Measurements from ENCODE around the gene PAGE2.

DNA sequence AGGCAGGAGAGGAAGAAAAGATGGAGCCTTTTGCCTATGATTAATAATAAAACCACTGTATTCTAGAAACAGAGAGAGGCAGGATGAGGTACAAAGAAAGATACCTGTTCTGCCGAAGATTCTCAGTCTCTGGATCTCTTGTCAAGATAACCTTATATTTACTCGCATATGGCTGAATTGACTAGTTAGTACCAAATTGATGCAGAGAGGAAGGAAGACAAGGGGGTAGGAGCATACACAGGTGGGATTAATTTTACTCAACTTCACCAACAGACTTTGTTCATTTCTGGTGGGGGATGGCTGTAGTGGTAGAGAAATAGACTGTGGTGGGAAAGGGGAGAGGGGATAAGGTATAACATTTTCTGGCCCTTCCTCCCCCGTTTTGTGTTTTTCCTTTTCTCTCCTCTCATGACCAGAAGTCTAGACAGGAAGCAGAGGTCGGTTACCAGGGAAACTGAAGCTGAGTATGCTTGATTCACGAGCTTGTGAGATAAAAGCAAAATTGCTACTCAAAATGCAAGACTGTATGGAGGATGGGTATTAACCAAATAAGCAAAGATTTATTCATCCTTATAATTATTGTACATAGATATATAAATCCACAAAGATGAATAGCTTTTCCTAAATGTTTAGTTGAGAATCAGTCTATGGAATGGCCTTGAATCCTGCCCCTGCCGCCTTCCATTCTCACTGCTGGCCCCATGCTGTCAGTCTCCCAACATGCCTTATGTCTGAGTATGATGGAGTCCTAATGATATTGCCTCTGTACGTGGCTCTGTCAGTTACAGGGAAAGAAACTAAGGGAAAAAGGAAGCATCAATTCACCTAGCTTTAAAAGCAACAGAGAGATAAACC lies 31.8 kb upstream of the PAGE2 start:
- TF ChIP-seq, protein P1, sequence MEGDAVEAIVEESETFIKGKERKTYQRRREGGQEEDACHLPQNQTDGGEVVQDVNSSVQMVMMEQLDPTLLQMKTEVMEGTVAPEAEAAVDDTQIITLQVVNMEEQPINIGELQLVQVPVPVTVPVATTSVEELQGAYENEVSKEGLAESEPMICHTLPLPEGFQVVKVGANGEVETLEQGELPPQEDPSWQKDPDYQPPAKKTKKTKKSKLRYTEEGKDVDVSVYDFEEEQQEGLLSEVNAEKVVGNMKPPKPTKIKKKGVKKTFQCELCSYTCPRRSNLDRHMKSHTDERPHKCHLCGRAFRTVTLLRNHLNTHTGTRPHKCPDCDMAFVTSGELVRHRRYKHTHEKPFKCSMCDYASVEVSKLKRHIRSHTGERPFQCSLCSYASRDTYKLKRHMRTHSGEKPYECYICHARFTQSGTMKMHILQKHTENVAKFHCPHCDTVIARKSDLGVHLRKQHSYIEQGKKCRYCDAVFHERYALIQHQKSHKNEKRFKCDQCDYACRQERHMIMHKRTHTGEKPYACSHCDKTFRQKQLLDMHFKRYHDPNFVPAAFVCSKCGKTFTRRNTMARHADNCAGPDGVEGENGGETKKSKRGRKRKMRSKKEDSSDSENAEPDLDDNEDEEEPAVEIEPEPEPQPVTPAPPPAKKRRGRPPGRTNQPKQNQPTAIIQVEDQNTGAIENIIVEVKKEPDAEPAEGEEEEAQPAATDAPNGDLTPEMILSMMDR (optimal IDR thresholded peaks at IDR 0.05 in 1 of 3, IDR thresholded peaks at IDR 0.05 in 1 of 3, conservative IDR thresholded peaks at IDR 0.05 in 1 of 3; ENCODE audit: extremely low read depth in 1 of 3, insufficient read depth in 2 of 3, low read length in 3 of 3): no peak
- TF ChIP-seq EZH2 (IDR thresholded peaks at IDR 0.05; ENCODE audit: low read length): no peak
